ENCODE data around the gene ADK.

- TF ChIP-seq CTCF (conservative IDR thresholded peaks at IDR 0.05) = no peak
- TF ChIP-seq EZH2 (IDR thresholded peaks at IDR 0.05; ENCODE audit: low read depth) = no peak
Observed at GRCh38 chr10:74243067-74243466, 92.0 kb downstream of the ADK start.
